ENCODE data around the gene VSIR.

VSIR gene

GRCh38 chr10:71815515-71816130 lies 42.3 kb upstream of the VSIR start:
- Histone ChIP-seq H4K20me1 (ENCODE audit: low read depth, low read length) (no peaks in the 10 kb centered on the region), H3K36me3 (ENCODE audit: low read length) (no peaks in the 10 kb centered on the region)

GRCh38 chr10:71814922-71815411 lies 41.6 kb upstream of the VSIR start:
- no peak overlapping the region for H3K4me2 ChIP-seq (ENCODE audit: low read depth, low read length, poor library complexity, severe bottlenecking)
- H3K9me2 ChIP-seq (replicated peaks; ENCODE audit: insufficient read depth, low read length) = no peaks in the 10 kb centered on the region
- no peaks in the 10 kb centered on the region for H3K9me3 ChIP-seq (ENCODE audit: insufficient read depth, low read length)
- H3F3A ChIP-seq (ENCODE audit: insufficient read depth) = no peaks in the 10 kb centered on the region
- TF ChIP-seq EZH2phosphoT487 (conservative IDR thresholded peaks at IDR 0.05; ENCODE audit: low read length) = no peak
- no peak for TF ChIP-seq CTCF (IDR thresholded peaks at IDR 0.05; ENCODE audit: insufficient read depth, low read length, poor library complexity, severe bottlenecking)
- H3K79me2 ChIP-seq (ENCODE audit: insufficient read depth, low read length) = no peaks in the 10 kb centered on the region
- H3K27me3 ChIP-seq (ENCODE audit: low read length) = no peaks in the 10 kb centered on the region
- no peak overlapping the region for H2AFZ ChIP-seq (ENCODE audit: low read depth, low read length, severe bottlenecking)
- H3K36me3 ChIP-seq (ENCODE audit: low read length) = no peaks in the 10 kb centered on the region
- no peak overlapping the region for H3K9ac ChIP-seq (ENCODE audit: low read length)
- no peak overlapping the region for H3K27ac ChIP-seq (ENCODE audit: low read depth, low read length)
- H3K4me3 ChIP-seq (ENCODE audit: insufficient read depth, low read length, poor library complexity, severe bottlenecking) = no peak overlapping the region
- no peaks in the 10 kb centered on the region for H4K20me1 ChIP-seq (ENCODE audit: low read depth, low read length)

More at GRCh38 chr10:71815515-71816130, 42.3 kb upstream of the VSIR start:
- no peak overlapping the region for H3K27ac ChIP-seq (ENCODE audit: low read depth, low read length)
- no peak for TF ChIP-seq EZH2phosphoT487 (conservative IDR thresholded peaks at IDR 0.05; ENCODE audit: low read length)
- no peak for TF ChIP-seq CTCF (IDR thresholded peaks at IDR 0.05; ENCODE audit: insufficient read depth, low read length, poor library complexity, severe bottlenecking)
- no peak overlapping the region for H3K4me3 ChIP-seq (ENCODE audit: insufficient read depth, low read length, poor library complexity, severe bottlenecking)
- no peaks in the 10 kb centered on the region for H3F3A ChIP-seq (ENCODE audit: insufficient read depth)
- no peaks in the 10 kb centered on the region for H3K27me3 ChIP-seq (ENCODE audit: low read length)
- no peak overlapping the region for H3K9ac ChIP-seq (ENCODE audit: low read length)
- no peak overlapping the region for H3K4me2 ChIP-seq (ENCODE audit: low read depth, low read length, poor library complexity, severe bottlenecking)
- no peaks in the 10 kb centered on the region for H3K9me3 ChIP-seq (ENCODE audit: insufficient read depth, low read length)
- no peaks in the 10 kb centered on the region for H3K79me2 ChIP-seq (ENCODE audit: insufficient read depth, low read length)
- no peaks in the 10 kb centered on the region for H3K9me2 ChIP-seq (replicated peaks; ENCODE audit: insufficient read depth, low read length)
- H2AFZ ChIP-seq (ENCODE audit: low read depth, low read length, severe bottlenecking) = no peak overlapping the region

- H3K36me3 ChIP-seq (ENCODE audit: low read length) = no peaks in the 10 kb centered on the region
- H4K20me1 ChIP-seq (ENCODE audit: low read depth, low read length) = no peaks in the 10 kb centered on the region
- no peaks in the 10 kb centered on the region for H3K9me2 ChIP-seq (replicated peaks; ENCODE audit: insufficient read depth, low read length)
- H3K9me3 ChIP-seq (ENCODE audit: insufficient read depth, low read length) = no peaks in the 10 kb centered on the region
- no peaks in the 10 kb centered on the region for H3F3A ChIP-seq (ENCODE audit: insufficient read depth)
- H3K9ac ChIP-seq (ENCODE audit: low read length) = no peak overlapping the region
- H3K4me3 ChIP-seq (ENCODE audit: insufficient read depth, low read length, poor library complexity, severe bottlenecking) = no peak overlapping the region
- no peak overlapping the region for H2AFZ ChIP-seq (ENCODE audit: low read depth, low read length, severe bottlenecking)
- no peaks in the 10 kb centered on the region for H3K79me2 ChIP-seq (ENCODE audit: insufficient read depth, low read length)
- TF ChIP-seq CTCF (IDR thresholded peaks at IDR 0.05; ENCODE audit: insufficient read depth, low read length, poor library complexity, severe bottlenecking) = no peak
- no peak for TF ChIP-seq EZH2phosphoT487 (conservative IDR thresholded peaks at IDR 0.05; ENCODE audit: low read length)
- no peaks in the 10 kb centered on the region for H3K27me3 ChIP-seq (ENCODE audit: low read length)
- no peak overlapping the region for H3K4me2 ChIP-seq (ENCODE audit: low read depth, low read length, poor library complexity, severe bottlenecking)
- no peak overlapping the region for H3K27ac ChIP-seq (ENCODE audit: low read depth, low read length)
Observed at GRCh38 chr10:71812913-71813590, 39.7 kb upstream of the VSIR start.
